Measurements from ENCODE around the gene KIF26B.

The KIF26B gene

DNA sequence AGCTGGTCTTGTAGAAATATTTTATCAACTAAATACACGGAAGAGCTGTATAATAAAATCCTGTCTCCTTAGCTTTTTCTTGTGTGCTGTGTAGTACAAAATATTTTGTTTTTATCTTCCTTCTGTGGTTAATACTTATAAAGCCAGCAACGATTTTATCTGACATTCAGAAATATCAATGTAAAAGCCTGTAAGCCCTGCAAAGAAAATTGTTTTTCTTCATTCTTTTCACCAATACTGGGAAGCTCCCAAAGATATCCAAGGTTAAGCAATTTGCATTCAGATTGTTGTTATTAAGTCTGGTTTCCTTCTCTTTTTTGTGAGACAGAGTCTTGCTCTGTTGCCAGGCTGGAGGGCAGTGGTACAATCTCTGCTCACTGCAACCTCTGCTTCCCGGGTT lies 38.0 kb upstream of the KIF26B start:
- no peak overlapping the region for H3K9ac ChIP-seq (ENCODE audit: low read length in 5 of 5)
- H3K27me3 ChIP-seq (ENCODE audit: control insufficient read depth in 5 of 5, insufficient read depth in 4 of 5, low read length in 5 of 5), result no peaks in the 10 kb centered on the region
- no peaks in the 10 kb centered on the region for H3K4me1 ChIP-seq (ENCODE audit: control insufficient read depth in 5 of 5, insufficient read depth in 5 of 5, low read length in 5 of 5)
- no peaks in the 10 kb centered on the region for H3K36me3 ChIP-seq (ENCODE audit: control insufficient read depth in 5 of 5, insufficient read depth in 5 of 5, low read length in 5 of 5)
- no peaks in the 10 kb centered on the region for H3K9me3 ChIP-seq (ENCODE audit: control insufficient read depth in 5 of 5, low read length in 5 of 5)
- no peak overlapping the region for H3K27ac ChIP-seq (ENCODE audit: low read depth, low read length)
- H3K4me3 ChIP-seq (ENCODE audit: low read depth in 1 of 5, low read length in 5 of 5), result no peak overlapping the region

GRCh38 chr1:245118066-245118465 lies 36.7 kb upstream of the KIF26B start:
- no peaks in the 10 kb centered on the region for H3K27me3 ChIP-seq (ENCODE audit: control insufficient read depth in 5 of 5, insufficient read depth in 4 of 5, low read length in 5 of 5)
- no peak overlapping the region for H3K4me3 ChIP-seq (ENCODE audit: low read depth in 1 of 5, low read length in 5 of 5)
- no peak overlapping the region for H3K9ac ChIP-seq (ENCODE audit: low read length in 5 of 5)
- peaks cover 0 to 7% (median 3%) of the 10 kb centered on the region in 5 donors for H3K36me3 ChIP-seq (ENCODE audit: control insufficient read depth in 5 of 5, insufficient read depth in 5 of 5, low read length in 5 of 5)
- no peak overlapping the region for H3K27ac ChIP-seq (ENCODE audit: low read depth, low read length)
- H3K9me3 ChIP-seq (ENCODE audit: control insufficient read depth in 5 of 5, low read length in 5 of 5), result no peaks in the 10 kb centered on the region
- no peaks in the 10 kb centered on the region for H3K4me1 ChIP-seq (ENCODE audit: control insufficient read depth in 5 of 5, insufficient read depth in 5 of 5, low read length in 5 of 5)

- peaks cover 0 to 13% (median 6%) of the 10 kb centered on the region in 5 donors for H3K36me3 ChIP-seq (ENCODE audit: control insufficient read depth in 5 of 5, insufficient read depth in 5 of 5, low read length in 5 of 5)
Observed at GRCh38 chr1:245118806-245119205, 36.0 kb upstream of the KIF26B start.

DNA sequence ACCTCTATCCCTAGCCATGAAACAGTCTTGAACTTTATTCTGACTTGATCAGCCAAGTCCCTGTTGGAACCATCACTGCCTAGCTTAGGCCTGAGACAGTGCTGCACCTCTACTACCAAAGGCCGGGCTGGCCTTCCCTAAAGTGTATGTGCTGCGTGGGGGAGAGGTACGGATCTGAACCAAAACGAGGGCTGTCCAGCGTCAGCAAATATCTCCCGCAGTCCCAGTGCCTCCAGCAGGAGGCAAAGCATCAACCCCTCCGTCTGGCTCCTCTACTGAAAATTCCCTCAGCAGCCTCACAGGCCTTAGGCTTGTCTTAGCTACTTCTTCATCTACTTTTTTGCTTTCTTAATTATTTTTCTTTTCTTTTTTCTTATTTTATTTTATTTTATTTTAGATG lies 33.3 kb upstream of the KIF26B start:
- Histone ChIP-seq H3K27ac (ENCODE audit: low read depth, low read length) (no peak overlapping the region), H3K9ac (ENCODE audit: low read length in 5 of 5) (no peak overlapping the region), H3K4me3 (ENCODE audit: low read depth in 1 of 5, low read length in 5 of 5) (no peak overlapping the region), H3K4me1 (ENCODE audit: control insufficient read depth in 5 of 5, insufficient read depth in 5 of 5, low read length in 5 of 5) (no peaks in the 10 kb centered on the region), H3K36me3 (ENCODE audit: control insufficient read depth in 5 of 5, insufficient read depth in 5 of 5, low read length in 5 of 5) (peaks cover 0 to 16% (median 6%) of the 10 kb centered on the region in 5 donors), H3K9me3 (ENCODE audit: control insufficient read depth in 5 of 5, low read length in 5 of 5) (no peaks in the 10 kb centered on the region), H3K27me3 (ENCODE audit: control insufficient read depth in 5 of 5, insufficient read depth in 4 of 5, low read length in 5 of 5) (no peaks in the 10 kb centered on the region)

More at GRCh38 chr1:245118806-245119205, 36.0 kb upstream of the KIF26B start:
- Histone ChIP-seq H3K27ac (ENCODE audit: low read depth, low read length) (no peak overlapping the region), H3K4me1 (ENCODE audit: control insufficient read depth in 5 of 5, insufficient read depth in 5 of 5, low read length in 5 of 5) (no peaks in the 10 kb centered on the region), H3K27me3 (ENCODE audit: control insufficient read depth in 5 of 5, insufficient read depth in 4 of 5, low read length in 5 of 5) (no peaks in the 10 kb centered on the region), H3K9ac (ENCODE audit: low read length in 5 of 5) (no peak overlapping the region), H3K4me3 (ENCODE audit: low read depth in 1 of 5, low read length in 5 of 5) (no peak overlapping the region), H3K9me3 (ENCODE audit: control insufficient read depth in 5 of 5, low read length in 5 of 5) (no peaks in the 10 kb centered on the region)

DNA sequence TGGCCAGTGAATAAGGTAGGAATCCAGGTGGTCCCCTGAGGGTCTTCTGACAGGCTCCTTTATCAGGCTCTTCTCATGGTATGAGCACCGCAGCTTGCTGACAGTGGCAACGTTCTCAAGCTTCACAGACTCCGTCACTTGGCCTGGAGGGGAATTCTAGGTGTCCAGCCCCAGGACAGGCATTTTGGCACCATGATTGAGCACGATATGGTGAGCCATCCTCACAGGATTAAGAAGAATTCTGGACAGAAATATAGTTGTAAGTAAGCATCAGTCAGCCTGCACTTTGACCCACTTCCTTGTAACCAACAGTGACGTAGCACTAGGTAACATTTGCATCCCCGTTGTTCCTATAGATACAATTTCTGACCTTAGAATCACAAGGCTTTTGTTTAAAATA lies 30.5 kb upstream of the KIF26B start:
- no peak overlapping the region for H3K27ac ChIP-seq (ENCODE audit: low read depth, low read length)
- peaks cover 0 to 7% (median 1%) of the 10 kb centered on the region in 5 donors for H3K27me3 ChIP-seq (ENCODE audit: control insufficient read depth in 5 of 5, insufficient read depth in 4 of 5, low read length in 5 of 5)
- H3K9ac ChIP-seq (ENCODE audit: low read length in 5 of 5), result no peak overlapping the region
- no peaks in the 10 kb centered on the region for H3K4me1 ChIP-seq (ENCODE audit: control insufficient read depth in 5 of 5, insufficient read depth in 5 of 5, low read length in 5 of 5)
- H3K4me3 ChIP-seq (ENCODE audit: low read depth in 1 of 5, low read length in 5 of 5), result no peak overlapping the region
- H3K36me3 ChIP-seq (ENCODE audit: control insufficient read depth in 5 of 5, insufficient read depth in 5 of 5, low read length in 5 of 5), result peaks cover 0 to 16% (median 6%) of the 10 kb centered on the region in 5 donors
- no peaks in the 10 kb centered on the region for H3K9me3 ChIP-seq (ENCODE audit: control insufficient read depth in 5 of 5, low read length in 5 of 5)

DNA sequence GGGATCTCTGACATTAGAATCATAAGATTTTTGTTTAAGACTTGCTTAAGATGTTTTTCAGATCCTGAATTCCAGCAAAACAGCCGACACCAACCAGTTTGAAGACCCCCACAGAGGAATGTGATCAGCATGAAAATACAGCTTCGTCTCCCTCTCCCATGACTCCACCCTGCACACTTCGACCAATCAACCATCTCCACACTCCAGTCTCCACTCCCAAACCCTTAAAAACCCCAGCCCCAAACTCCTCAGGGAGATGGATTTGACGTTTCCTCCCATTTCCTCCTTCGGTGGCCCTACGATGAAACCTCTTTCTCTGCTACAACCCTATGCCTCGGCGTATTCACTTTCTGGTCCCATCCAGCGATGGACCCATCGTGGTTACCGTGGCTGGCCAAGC lies 30.1 kb upstream of the KIF26B start:
- Histone ChIP-seq H3K9me3 (ENCODE audit: control insufficient read depth in 5 of 5, low read length in 5 of 5) (no peaks in the 10 kb centered on the region), H3K9ac (ENCODE audit: low read length in 5 of 5) (no peak overlapping the region), H3K27me3 (ENCODE audit: control insufficient read depth in 5 of 5, insufficient read depth in 4 of 5, low read length in 5 of 5) (peaks cover 0 to 12% (median 5%) of the 10 kb centered on the region in 5 donors), H3K27ac (ENCODE audit: low read depth, low read length) (no peak overlapping the region), H3K4me1 (ENCODE audit: control insufficient read depth in 5 of 5, insufficient read depth in 5 of 5, low read length in 5 of 5) (no peaks in the 10 kb centered on the region), H3K36me3 (ENCODE audit: control insufficient read depth in 5 of 5, insufficient read depth in 5 of 5, low read length in 5 of 5) (peaks cover 0 to 16% (median 6%) of the 10 kb centered on the region in 5 donors), H3K4me3 (ENCODE audit: low read depth in 1 of 5, low read length in 5 of 5) (no peak overlapping the region)

GRCh38 chr1:245126530-245126929 lies 28.3 kb upstream of the KIF26B start:
- peaks cover 0 to 18% (median 11%) of the 10 kb centered on the region in 5 donors for H3K27me3 ChIP-seq (ENCODE audit: control insufficient read depth in 5 of 5, insufficient read depth in 4 of 5, low read length in 5 of 5)

DNA sequence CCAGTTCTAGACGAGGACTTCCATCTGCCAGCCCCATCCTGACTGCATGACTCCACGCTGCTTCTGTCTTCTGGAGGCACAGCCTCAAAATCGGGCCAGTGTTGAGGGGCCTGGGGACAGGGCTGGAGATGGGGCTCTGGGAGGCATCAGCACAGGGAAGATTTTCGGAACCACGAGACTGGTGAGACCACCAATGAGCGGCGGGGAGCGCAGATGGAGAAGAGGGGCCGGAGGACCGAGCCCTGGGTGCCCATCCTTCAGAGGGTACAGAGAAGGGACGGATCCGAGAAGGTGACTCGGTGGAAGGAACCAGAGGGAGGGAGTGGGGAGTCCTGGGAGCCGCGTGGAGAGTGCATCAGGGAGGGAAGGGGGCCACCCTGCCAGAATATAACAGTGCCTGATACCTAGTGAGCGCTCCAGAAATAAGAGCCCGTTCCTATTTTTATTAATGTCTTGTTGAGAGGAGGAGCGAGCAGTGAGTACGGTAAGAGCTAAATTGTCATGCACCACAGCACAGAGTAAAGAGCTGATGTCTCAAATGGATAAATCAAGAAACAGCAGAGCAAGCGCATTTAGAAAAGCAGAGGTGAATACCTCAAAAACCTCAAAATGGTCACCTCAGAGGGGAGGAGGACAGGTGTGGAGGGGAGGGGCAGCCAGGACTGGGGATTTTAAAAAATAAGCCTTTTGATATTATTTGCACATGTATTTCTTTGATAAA lies 26.2 kb upstream of the KIF26B start:
- Histone ChIP-seq H3K36me3 (ENCODE audit: control insufficient read depth in 5 of 5, insufficient read depth in 5 of 5, low read length in 5 of 5) (peaks cover 0 to 5% (median 0%) of the 10 kb centered on the region in 5 donors), H3K4me3 (ENCODE audit: low read depth in 1 of 5, low read length in 5 of 5) (no peak overlapping the region), H3K27me3 (ENCODE audit: control insufficient read depth in 5 of 5, insufficient read depth in 4 of 5, low read length in 5 of 5) (peaks cover 4 to 26% (median 21%) of the 10 kb centered on the region in 5 donors), H3K27ac (ENCODE audit: low read depth, low read length) (no peak overlapping the region), H3K4me1 (ENCODE audit: control insufficient read depth in 5 of 5, insufficient read depth in 5 of 5, low read length in 5 of 5) (no peaks in the 10 kb centered on the region), H3K9me3 (ENCODE audit: control insufficient read depth in 5 of 5, low read length in 5 of 5) (no peaks in the 10 kb centered on the region), H3K9ac (ENCODE audit: low read length in 5 of 5) (no peak overlapping the region)

More at GRCh38 chr1:245126530-245126929, 28.3 kb upstream of the KIF26B start:
- Histone ChIP-seq H3K4me1 (ENCODE audit: control insufficient read depth in 5 of 5, insufficient read depth in 5 of 5, low read length in 5 of 5) (no peaks in the 10 kb centered on the region), H3K9me3 (ENCODE audit: control insufficient read depth in 5 of 5, low read length in 5 of 5) (no peaks in the 10 kb centered on the region), H3K27ac (ENCODE audit: low read depth, low read length) (no peak overlapping the region), H3K9ac (ENCODE audit: low read length in 5 of 5) (no peak overlapping the region), H3K36me3 (ENCODE audit: control insufficient read depth in 5 of 5, insufficient read depth in 5 of 5, low read length in 5 of 5) (peaks cover 0 to 16% (median 6%) of the 10 kb centered on the region in 5 donors), H3K4me3 (ENCODE audit: low read depth in 1 of 5, low read length in 5 of 5) (no peak overlapping the region)

DNA sequence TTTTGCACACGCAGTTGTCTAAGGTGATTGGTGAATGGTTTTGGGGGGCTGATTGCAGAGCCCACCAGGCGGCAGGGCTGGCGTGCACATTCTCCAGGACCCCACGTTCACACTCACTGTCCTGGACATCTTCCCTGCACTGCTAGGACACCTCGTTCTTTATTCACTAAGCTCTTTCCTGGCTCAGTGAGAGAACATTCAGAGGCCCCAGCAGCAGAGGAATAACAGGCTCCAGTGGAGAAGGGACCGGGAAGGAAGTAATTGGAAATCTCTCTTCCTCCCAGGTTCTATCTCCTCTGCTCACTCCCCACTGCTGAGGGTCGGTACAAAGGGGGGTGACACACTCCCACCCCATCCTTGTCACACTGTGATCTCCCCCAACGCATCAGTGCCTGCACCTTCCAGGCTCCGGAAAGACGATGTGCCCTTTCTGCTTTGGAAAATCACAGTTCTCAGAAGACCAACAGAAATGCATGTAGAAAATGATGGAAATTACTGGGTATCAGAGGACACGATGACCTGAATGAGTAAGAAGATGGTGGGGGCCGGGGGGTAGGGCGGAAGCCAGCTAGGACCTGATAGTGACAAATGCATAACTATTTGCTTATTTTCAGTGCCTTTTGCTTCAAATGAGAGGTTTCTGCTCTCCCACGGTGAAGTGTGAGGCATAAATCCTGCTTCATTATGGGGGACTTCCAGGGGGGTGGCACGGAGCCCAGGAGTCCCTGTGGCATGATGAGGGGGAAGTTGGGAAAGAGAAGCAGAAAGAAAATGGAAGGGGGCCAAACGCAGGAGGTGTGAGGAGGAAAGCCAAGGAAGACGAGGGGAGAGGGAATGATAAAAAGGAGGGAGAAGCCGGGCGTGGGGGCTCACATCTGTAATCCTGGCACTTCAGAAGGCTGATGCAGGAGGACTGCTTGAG lies 25.2 kb upstream of the KIF26B start:
- Histone ChIP-seq H3K27ac (ENCODE audit: low read depth, low read length) (no peak overlapping the region), H3K27me3 (ENCODE audit: control insufficient read depth in 5 of 5, insufficient read depth in 4 of 5, low read length in 5 of 5) (peaks cover 4 to 31% (median 25%) of the 10 kb centered on the region in 5 donors), H3K36me3 (ENCODE audit: control insufficient read depth in 5 of 5, insufficient read depth in 5 of 5, low read length in 5 of 5) (peaks cover 0 to 3% (median 0%) of the 10 kb centered on the region in 5 donors), H3K9me3 (ENCODE audit: control insufficient read depth in 5 of 5, low read length in 5 of 5) (no peaks in the 10 kb centered on the region), H3K9ac (ENCODE audit: low read length in 5 of 5) (no peak overlapping the region), H3K4me1 (ENCODE audit: control insufficient read depth in 5 of 5, insufficient read depth in 5 of 5, low read length in 5 of 5) (no peaks in the 10 kb centered on the region), H3K4me3 (ENCODE audit: low read depth in 1 of 5, low read length in 5 of 5) (no peak overlapping the region)
